Amniotic stem cell (primary cell): ENCODE data around the gene PRRX2.

ENCODE experiments used
- DNase-seq: peaks from one replicate; lab custom pipeline; 2025; lab: John Stamatoyannopoulos, UW

The PRRX2 gene

DNA sequence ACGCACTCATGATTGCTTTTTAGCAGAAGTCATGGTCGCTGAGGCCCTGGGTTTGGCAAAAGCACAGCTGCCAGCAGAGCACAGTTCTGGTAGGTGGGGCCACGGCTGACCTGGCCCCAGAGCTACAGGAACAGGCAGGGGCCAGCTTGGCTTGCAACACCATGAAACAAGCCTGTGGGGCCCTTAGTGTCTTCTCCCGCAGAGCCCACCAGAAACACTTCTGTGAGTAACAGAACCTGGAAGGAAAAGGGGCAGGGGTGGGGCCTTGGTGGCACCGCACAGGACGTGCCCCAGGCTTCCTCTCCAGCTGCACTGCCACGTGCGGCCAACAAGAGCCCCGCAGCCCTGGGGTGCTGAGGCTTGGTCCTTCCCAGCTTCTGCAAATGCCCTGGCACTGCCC lies 28.3 kb upstream of the PRRX2 start:
- no peak for DNase-seq

DNA sequence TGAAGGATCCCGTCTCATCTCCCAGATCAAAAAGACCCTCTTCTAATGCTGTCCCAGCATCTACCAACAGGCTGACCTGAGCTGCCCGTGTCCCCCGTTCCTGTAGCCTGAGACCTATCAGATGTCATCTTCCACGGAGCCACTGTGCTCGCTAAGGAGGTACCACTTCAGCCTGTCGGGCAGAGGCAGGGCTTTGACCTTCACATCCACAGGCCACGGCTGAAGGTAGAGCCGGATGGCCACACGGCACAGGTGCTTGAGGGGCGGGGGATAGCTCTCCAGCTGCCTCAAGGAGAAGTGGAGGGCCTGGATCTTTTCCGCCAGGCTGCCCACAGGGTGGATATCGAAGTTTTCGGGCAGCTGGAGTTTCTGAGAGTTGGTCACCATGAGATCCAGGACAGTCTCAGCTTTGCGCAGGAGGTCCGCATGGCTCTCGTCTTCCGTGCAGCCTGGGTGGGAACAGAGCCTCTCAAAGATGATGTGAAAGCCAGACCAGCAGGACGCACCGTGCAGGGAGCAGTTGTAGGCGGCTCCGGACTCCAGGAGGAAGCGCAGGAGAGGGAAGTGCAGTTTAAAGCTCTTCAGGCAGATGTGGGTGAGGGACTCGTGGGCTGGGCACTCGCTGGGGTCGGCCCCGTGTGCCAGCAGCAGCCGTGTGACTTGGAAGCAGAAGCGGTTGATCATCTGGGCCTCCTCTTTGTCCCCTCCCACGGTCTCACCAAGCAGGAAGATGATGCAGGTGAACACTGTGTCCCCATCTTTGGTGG lies 27.6 kb upstream of the PRRX2 start:
- no peak for DNase-seq

GRCh38 chr9:129639034-129639630 lies 26.3 kb upstream of the PRRX2 start:
- DNase-seq: no peak

DNA sequence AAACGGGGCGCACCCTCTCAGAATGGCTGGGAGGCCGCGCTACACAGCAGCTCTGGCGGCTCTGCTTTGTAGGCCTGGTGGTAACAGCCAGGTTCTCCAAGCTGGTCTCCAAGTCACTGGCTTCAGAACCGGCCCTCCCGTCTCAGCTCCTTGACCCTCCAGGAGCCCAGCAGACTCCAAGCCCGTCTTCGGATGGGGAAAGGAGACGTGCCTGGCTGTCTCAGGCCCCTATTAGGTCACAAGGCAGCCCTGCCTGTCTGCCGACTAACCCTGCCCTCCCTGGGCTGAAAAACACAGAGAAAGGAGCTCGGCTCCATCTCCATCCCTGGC lies 25.7 kb upstream of the PRRX2 start:
- DNase-seq: no peak

DNA sequence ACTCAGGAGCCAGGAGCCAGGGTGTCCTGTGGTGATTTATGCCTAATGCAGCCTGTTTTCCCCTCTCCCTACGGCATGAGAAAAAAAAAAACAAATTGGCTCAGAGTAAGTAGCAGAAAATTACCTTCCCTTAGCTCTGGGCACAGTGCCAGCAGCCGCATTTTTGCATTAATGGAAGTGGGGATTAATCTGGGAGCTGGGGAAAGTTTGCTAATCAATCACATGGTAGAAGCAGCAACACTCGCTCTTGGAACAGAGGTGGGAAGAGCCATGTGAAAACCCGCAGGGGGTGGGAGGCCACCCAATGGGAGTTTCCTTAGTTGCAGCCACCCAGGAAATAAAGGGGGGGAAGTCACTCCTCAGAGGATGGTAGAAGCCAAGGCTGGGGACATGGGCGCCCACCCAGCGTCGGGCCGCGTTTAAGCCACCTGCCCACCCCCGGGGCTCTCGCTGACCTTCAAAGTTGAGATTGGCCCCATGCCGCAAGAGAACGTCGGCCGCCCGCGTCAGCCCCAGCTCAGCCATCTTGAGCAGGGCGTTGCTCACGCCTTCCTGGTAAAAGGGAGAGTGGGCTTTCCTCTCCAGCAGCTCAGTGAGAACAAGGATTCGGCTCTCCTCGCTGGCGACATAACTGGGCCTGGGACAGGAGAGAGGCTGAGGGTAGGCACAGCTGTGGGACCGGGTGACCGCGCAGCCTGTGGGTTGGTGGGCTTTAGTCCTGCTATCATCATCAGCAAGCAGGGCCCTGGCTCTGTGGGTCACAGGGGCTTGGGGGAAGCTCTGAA lies 25.2 kb upstream of the PRRX2 start:
- DNase-seq: no peak

DNA sequence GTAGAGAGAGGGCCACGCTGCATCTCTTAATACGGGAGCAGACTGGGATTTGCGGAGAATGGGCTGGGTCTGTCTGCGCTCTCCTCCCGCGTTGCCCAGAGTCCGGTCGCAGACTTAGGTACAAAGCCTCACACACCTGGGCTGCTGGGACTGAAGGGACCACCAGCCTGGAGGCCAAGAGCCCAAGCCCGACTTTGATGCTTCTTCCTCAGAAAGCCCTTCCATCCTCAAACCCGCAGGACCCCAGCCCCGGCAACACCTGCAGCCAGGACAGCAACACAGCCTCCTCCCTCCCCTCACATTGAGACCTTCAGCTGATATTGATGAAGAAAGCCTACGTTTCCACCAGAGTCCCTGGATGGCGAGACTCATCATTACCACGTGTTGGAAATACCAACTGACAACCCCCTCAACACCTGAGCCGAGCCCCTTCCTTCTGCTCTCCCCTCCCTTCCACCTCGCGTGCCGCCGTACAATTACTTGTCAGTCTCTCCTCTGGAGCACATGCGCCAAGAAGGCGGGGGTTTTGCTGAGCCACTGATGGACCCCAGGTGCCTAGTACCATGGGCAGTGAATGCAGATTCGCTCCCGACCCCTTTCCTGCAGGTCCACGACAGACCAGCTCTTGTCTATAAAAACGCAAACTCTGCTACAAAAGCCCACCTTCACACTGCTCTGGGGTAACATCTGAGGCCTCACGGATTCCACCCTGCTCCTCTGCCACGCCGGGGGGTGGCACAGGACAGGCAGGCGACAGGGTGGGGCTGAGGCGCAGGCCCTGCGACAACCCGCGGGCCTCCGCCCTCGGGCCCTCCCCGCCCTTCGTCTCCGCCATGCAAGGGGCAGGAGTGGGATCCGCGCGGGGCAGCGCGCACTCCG lies 24.3 kb upstream of the PRRX2 start:
- DNase-seq: no peak

- peak; percentile 93 for DNase-seq
These were observed 23.5 kb upstream of the PRRX2 start, which contains the start of gene ASB6 for GRCh38 chr9:129641750-129642585. ASB6 (minus strand) TSS chr9:129642151; CDS start chr9:129641999, 152 bp downstream.

GRCh38 chr9:129643706-129644105 lies 21.7 kb upstream of the PRRX2 start:
- no peak for DNase-seq

DNA sequence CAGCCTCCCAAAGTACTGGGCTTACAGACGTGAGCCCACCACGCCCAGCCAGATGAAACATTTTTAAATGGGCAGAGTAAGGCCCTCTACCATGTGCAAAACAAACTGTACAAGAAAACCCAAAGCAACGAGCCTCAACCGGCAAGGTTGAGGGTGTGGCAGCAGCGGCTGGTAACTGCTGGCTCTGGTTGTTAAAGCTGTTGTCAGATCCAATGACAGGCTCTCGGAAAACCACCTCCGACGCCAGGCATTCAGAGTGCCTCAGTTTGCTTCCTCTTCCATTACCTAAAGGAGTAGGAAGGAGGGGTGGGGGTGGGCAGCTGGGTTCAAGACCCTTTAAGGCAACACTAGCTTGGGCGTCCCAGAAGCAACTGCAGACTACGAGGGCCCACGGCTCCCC lies 21.1 kb upstream of the PRRX2 start:
- no peak for DNase-seq

DNA sequence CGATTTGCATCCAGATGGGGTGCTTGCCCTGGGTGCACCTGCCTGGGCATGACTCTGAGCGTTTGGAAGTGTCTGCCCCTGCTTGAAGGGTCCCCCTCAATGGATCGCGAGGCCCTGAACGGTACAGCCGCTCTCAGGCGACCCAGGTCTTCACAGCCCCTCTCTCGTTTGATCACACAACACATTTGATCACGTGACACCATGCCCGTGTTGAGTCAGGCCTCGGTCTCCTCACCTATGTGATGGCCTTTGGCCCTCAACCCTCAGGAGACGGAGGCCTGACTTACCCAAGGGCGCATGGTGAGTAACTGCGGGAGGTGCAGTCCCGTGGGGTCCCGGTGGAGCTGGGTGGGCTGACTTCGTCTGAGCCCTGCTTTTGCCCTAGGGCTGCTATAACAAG lies 20.5 kb upstream of the PRRX2 start:
- DNase-seq: no peak

DNA sequence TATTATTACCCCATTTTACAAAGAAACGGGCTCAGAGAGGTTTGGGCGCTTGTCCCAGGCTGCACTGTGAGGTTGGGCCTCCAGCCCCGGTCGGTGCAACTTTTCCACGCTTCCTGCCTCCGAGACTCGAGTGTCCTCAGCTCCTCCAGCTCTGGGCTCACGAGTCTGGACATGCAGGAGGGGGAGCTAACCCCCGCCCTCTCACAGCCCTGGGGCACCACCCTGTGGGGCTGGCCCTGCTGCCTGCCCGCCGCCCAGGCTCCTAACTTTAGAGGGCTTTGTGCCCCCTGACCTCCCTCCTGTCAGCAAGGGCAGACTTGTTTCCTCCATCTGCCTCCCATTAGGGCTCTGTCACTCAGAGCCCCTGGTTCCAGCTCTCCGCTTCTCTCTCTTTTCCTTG lies 19.2 kb upstream of the PRRX2 start:
- no peak for DNase-seq

GRCh38 chr9:129646654-129647053 lies 18.8 kb upstream of the PRRX2 start:
- no peak for DNase-seq

DNA sequence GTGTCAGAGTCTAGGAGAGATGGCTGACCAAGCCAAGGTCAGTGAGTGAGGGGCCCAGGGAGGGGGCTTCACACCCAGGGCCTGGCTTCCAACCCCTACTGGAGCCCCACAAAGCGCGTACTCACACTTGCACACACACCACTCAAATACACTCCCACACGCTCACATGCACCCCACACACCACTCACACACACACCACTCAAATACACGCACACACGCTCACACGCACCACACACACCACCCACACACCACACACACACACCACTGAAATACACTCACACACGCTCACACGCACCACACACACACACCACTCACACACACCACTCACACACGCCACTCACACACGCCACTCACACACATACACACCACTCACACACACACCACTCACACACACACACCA lies 17.8 kb upstream of the PRRX2 start:
- no peak for DNase-seq

DNA sequence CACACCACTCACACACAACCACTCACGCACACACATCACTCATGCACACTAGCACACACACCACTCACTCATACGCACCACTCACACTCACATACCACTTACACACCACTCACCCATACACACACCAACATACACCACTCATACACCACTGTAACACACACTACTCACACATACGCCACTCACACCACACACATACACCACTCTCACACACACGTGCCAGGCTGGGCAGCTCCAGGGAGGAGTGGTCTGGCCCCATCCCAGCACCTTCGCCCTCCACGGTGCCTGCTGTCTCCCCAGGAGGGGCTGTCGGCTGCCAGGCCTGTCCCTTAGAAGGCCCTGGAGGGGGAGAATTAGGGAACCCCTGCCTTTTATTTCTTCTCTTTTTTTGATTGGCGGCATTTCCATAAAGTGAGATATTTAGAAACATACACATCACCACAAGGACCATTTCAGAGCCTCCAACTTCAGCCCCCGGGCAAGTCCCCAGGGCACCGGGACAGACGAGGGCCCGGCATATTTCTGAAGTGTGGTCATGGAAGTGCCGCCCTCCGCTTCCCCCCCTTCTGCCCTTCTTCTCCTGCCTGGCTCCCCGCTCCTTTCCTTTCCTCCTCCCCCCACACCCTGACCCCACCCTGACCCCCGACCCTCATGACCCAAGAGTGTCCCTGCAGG lies 17.2 kb upstream of the PRRX2 start:
- no peak for DNase-seq

DNA sequence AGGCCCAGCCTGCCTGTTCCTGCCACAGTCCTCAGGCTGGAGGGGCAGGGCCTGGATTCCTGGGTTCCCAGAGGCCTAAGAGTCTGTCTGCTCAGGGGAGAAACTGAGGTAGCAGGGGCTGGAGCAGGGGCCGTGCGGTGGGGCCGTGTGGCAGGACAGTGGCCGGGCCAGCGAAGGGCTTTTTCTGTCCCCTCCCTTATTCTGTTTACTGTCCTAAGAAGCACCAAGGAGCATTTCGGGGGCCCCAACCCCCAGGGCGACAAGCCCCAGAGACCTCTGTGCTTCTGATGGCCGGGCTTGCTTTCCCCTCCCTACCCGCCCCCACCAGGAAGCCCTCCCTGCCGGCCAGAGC lies 16.7 kb upstream of the PRRX2 start:
- DNase-seq: no peak

DNA sequence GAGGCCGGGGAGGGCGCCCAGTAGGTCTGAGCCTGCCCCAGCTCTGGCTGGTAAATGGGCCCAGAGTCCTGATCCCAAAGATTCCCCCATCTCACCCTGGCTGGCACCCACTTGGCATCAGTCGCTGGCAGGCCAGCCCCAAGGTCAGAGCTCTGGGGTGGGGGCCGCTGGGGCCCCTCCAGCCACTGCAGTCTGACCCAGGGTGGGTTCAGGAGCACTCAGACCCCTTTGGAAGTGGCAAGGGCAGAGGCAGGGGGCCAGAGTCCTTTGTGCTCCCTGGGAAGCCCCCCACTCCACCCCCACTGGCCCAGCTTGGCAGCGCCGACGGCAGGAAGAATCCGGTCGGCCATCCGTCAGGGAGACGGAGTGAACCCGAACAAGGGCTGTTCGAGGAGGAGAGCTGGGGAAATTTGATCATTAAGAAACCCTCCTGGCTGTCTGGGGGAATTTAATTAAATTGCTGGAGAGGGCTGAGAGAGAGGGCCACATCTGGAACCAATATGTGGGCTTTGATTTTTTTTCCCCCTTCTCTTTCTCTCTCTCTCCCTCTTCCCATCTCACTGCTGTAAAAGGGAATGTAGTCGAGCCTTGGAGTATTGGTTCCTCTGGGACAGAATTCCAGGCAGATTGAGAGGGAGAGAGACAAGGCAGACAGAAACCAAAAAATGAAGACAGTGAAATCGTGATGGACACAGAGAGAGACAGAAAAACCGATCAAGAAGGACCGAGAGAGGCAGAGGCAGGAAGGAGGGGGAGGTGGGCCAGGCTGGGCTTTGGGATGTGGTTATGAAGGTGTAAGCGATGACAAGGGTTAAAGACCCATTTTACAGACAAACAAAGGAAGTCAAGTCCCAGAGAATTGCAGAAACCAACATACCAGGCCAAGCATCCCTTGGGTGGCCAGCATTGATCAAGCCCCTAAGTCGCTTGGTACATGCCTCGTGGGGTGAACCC lies 15.4 kb upstream of the PRRX2 start:
- DNase-seq: no peak

DNA sequence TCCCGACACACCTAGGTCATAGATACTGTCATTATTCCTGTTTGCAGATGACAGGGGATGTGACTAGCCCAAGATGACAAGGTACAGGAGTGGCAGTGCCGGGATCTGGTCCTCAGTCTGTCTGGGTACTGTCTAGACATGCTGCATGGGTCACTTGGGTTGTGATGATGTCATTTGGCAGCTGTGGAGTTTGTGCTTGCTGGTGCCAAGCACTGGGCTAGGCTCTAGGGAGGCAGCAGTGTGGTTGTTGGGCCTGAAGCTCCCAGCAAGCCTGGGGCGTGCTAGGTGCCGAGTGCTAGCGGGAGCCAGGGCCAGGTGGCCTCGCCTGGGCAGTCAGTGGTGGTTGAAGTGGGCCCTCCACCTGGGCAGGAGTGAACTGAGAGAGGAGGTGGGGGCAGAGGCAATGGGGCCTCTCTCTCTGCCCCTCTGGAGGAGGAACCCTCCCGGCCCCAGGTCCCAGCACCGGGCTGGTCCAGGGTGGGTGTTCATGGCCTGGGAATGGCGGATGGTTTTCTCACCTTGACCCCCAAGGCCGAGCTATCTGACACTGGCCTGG lies 14.7 kb upstream of the PRRX2 start:
- no peak for DNase-seq

GRCh38 chr9:129653823-129654553 lies 11.5 kb upstream of the PRRX2 start:
- no peak for DNase-seq
